ENCODE measurements around the gene LACTB.

GRCh38 chr15:63172376-63172775, 50.7 kb downstream of the LACTB start:
- TF ChIP-seq CTCF (conservative IDR thresholded peaks at IDR 0.05 in 1 of 2, IDR thresholded peaks at IDR 0.05 in 1 of 2; ENCODE audit: low read depth in 1 of 2, low read length in 2 of 2) (no peak), EZH2 (IDR thresholded peaks at IDR 0.05; ENCODE audit: low read length, missing control alignments) (no peak)

Data from fibroblast of lung (primary cell).